ENCODE results near the gene KCNMA1.

- TF ChIP-seq GATA3 (IDR thresholded peaks at IDR 0.05; ENCODE audit: low read depth, low read length) = no peak
- TF ChIP-seq GATA2 (IDR thresholded peaks at IDR 0.05; ENCODE audit: low read depth, low read length) = no peak
Observed at GRCh38 chr10:77197544-77197943, 440.1 kb downstream of the KCNMA1 start.

Measured in SH-SY5Y (cell line).